Liver (tissue), 9 donors: Measurements from ENCODE around the gene AGBL4. TPM values are rescaled to one million over a fixed set of nuclear protein-coding genes. Genes with fewer than 3 reads are reported as not detected.

Source experiments
- DNase-seq: peaks from one replicate; pipeline ENCODE4 v3.0.0-alpha.2; 2017; ENCODE audit warnings: low spot score
- H3K27ac ChIP-seq, 2 donors: one replicate each; pipeline ENCODE4 v1.7.0; 2013; ENCODE audit warnings: inconsistent platforms in 2 of 2, low read length in 2 of 2, control low read depth in 1 of 2, low read depth in 1 of 2, mild to moderate bottlenecking in 1 of 2
- H3K27me3 ChIP-seq, 4 donors: one replicate each; pipeline versions ENCODE4 v1.6.1 to v1.7.0; 2013; ENCODE audit warnings: low read length in 3 of 4, inconsistent platforms in 1 of 4, mild to moderate bottlenecking in 1 of 4, moderate library complexity in 1 of 4; ENCODE audit not compliant: control insufficient read depth in 4 of 4, insufficient read depth in 4 of 4
- H3K36me3 ChIP-seq, 4 donors: one replicate each; pipeline versions ENCODE4 v1.6.1 to v1.7.0; 2013; ENCODE audit warnings: low read length in 3 of 4, mild to moderate bottlenecking in 3 of 4, low read depth in 1 of 4, moderate library complexity in 1 of 4; ENCODE audit not compliant: control insufficient read depth in 4 of 4, insufficient read depth in 3 of 4
- H3K4me1 ChIP-seq, 4 donors: one replicate each; pipeline versions ENCODE4 v1.6.1 to v1.7.0; 2013; ENCODE audit warnings: low read length in 3 of 4, mild to moderate bottlenecking in 3 of 4, moderate library complexity in 1 of 4; ENCODE audit not compliant: control insufficient read depth in 4 of 4, insufficient read depth in 4 of 4
- H3K4me3 ChIP-seq, 3 donors: one replicate each; pipeline versions ENCODE4 v1.6.1 to v1.7.0; 2013; ENCODE audit warnings: low read length in 3 of 3, control low read depth in 1 of 3, low read depth in 1 of 3, mild to moderate bottlenecking in 1 of 3
- H3K9ac ChIP-seq, 2 donors: one replicate each; pipeline ENCODE4 v1.7.0; 2013; ENCODE audit warnings: low read length in 2 of 2, mild to moderate bottlenecking in 2 of 2, moderate library complexity in 2 of 2, control low read depth in 1 of 2, low read depth in 1 of 2
- H3K9me3 ChIP-seq, 4 donors: one replicate each; pipeline versions ENCODE4 v1.6.1 to v1.7.0; 2013; ENCODE audit warnings: low read length in 3 of 4; ENCODE audit not compliant: control insufficient read depth in 4 of 4
- ATF3 ChIP-seq: IDR thresholded peaks from 2 replicates; pipeline ENCODE4 v1.6.1; 2016; ENCODE audit warnings: antibody characterized with exemption
- CTCF ChIP-seq: fragments of 150-350 bp; IDR thresholded peaks from 2 replicates; pipeline ENCODE4 v1.5.1; 2017; ENCODE audit warnings: improper control_type of control experiment, low read depth, low read length; ENCODE audit not compliant: missing input control
- EGR1 ChIP-seq, 2 donors: IDR thresholded peaks; 2 replicates each; pipeline ENCODE4 v1.6.1; 2016 to 2018; ENCODE audit warnings: antibody characterized with exemption in 2 of 2, low read depth in 2 of 2
- FOXA1 ChIP-seq: IDR thresholded peaks from 2 replicates; pipeline ENCODE4 v1.6.1; 2016; ENCODE audit warnings: antibody characterized with exemption
- FOXA2 ChIP-seq: IDR thresholded peaks from 2 replicates; pipeline ENCODE4 v1.6.1; 2016; ENCODE audit warnings: antibody characterized with exemption
- GABPA ChIP-seq, 2 donors: IDR thresholded peaks in 1 of 2; conservative IDR thresholded peaks in 1 of 2; 2 replicates each; pipeline ENCODE4 v1.6.1; 2016; ENCODE audit warnings: antibody characterized with exemption in 2 of 2, mild to moderate bottlenecking in 1 of 2, moderate library complexity in 1 of 2
- HNF4A ChIP-seq, 2 donors: conservative IDR thresholded peaks; 2 replicates each; pipeline ENCODE4 v1.6.1; 2016; ENCODE audit warnings: antibody characterized with exemption in 2 of 2, mild to moderate bottlenecking in 2 of 2
- HNF4G ChIP-seq: IDR thresholded peaks from 2 replicates; pipeline ENCODE4 v1.6.1; 2016; ENCODE audit warnings: antibody characterized with exemption
- JUND ChIP-seq, 2 donors: IDR thresholded peaks; 2 replicates each; pipeline ENCODE4 v1.6.1; 2016; ENCODE audit warnings: antibody characterized with exemption in 2 of 2
- MAX ChIP-seq: IDR thresholded peaks from 2 replicates; pipeline ENCODE4 v1.6.1; 2016; ENCODE audit warnings: antibody characterized with exemption
- NR2F2 ChIP-seq: IDR thresholded peaks from 2 replicates; pipeline ENCODE4 v1.6.1; 2016; ENCODE audit warnings: antibody characterized with exemption
- RAD21 ChIP-seq, 2 donors: IDR thresholded peaks; 2 replicates each; pipeline ENCODE4 v1.6.1; 2016; ENCODE audit warnings: antibody characterized with exemption in 2 of 2, mild to moderate bottlenecking in 2 of 2
- REST ChIP-seq: IDR thresholded peaks from 2 replicates; pipeline ENCODE4 v1.6.1; 2016; ENCODE audit warnings: antibody characterized with exemption, mild to moderate bottlenecking
- RXRA ChIP-seq, 2 donors: IDR thresholded peaks; 2 replicates each; pipeline ENCODE4 v1.6.1; 2017 to 2018; ENCODE audit warnings: antibody characterized with exemption in 2 of 2, mild to moderate bottlenecking in 1 of 2
- SP1 ChIP-seq: IDR thresholded peaks from 2 replicates; pipeline ENCODE4 v1.6.1; 2018; ENCODE audit warnings: antibody characterized with exemption, mild to moderate bottlenecking
- TAF1 ChIP-seq: conservative IDR thresholded peaks from 2 replicates; pipeline ENCODE4 v1.6.1; 2016; ENCODE audit warnings: antibody characterized with exemption, mild to moderate bottlenecking
- YY1 ChIP-seq: IDR thresholded peaks from 2 replicates; pipeline ENCODE4 v1.6.1; 2016; ENCODE audit warnings: antibody characterized with exemption, mild to moderate bottlenecking
- WGBS: extraction: QIAGEN DNeasy Blood & Tissue Kit; methylation state at CpG from one replicate; pipeline ENCODE4 v1.1.7; 2013; 5-methylcytosine and 5-hydroxymethylcytosine counted together
- polyA plus RNA-seq, 2 donors: library from polyadenylated mRNA; stranded (reverse) in 1 of 2; unstranded in 1 of 2; fragments of 200-250 nt in 1 of 2; fragments of >200 nt in 1 of 2; fragmentation: Nextera tagmentation in 1 of 2; extraction: Ambion mirVana in 1 of 2; gene quantifications; one replicate each; pipeline versions ENCODE4 v1.2.1 to v1.2.3, GENCODE V29; 2013 to 2015
- total RNA-seq, 2 donors: library from RNA; depleted of rRNA; stranded (reverse); fragments of >200 nt; gene quantifications; one replicate each; pipeline ENCODE4 v1.2.3, GENCODE V29; 2014
- TF ChIP-seq, protein P1 (sequence below): IDR thresholded peaks from 2 replicates; pipeline ENCODE4 v1.6.1; 2016; ENCODE audit warnings: antibody characterized with exemption
- donor health status: healthy.
- donor health status: healthy.
- donor health status: healthy.
- donor health status: healthy.
- donor health status: healthy.

Gene AGBL4
- total and polyA plus RNA-seq, 4 donors: 0.75 to 0.76 TPM; not detected in 2

GRCh38 chr1:48846441-48846840 lies 1177.3 kb downstream of the AGBL4 start:
- WGBS: 93% methylated on average over 1 of the region's 1 CpG
- DNase-seq: no peak
- Histone ChIP-seq H3K4me1 (no peaks in the 10 kb centered on the region), H3K27ac (no peak overlapping the region), H3K9ac (no peak overlapping the region), H3K36me3 (no peaks in the 10 kb centered on the region), H3K9me3 (no peaks in the 10 kb centered on the region), H3K27me3 (no peaks in the 10 kb centered on the region), H3K4me3 (no peak overlapping the region)
- TF ChIP-seq FOXA1: no peak
- TF ChIP-seq RAD21 (IDR thresholded peaks at IDR 0.05): no peak
- TF ChIP-seq TAF1: no peak
- TF ChIP-seq GABPA (IDR thresholded peaks at IDR 0.05 in 1 of 2, conservative IDR thresholded peaks at IDR 0.05 in 1 of 2): no peak
- TF ChIP-seq EGR1 (IDR thresholded peaks at IDR 0.05; ENCODE audit: low read depth in 2 of 2): no peak

GRCh38 chr1:48844187-48844586 lies 1179.6 kb downstream of the AGBL4 start:
- DNase-seq: no peak
- H3K27ac ChIP-seq: no peak overlapping the region
- H3K4me3 ChIP-seq: no peak overlapping the region
- H3K27me3 ChIP-seq: no peaks in the 10 kb centered on the region
- H3K9ac ChIP-seq: no peak overlapping the region
- H3K4me1 ChIP-seq: no peaks in the 10 kb centered on the region
- H3K36me3 ChIP-seq: no peaks in the 10 kb centered on the region
- no peak for TF ChIP-seq EGR1 (IDR thresholded peaks at IDR 0.05; ENCODE audit: low read depth in 2 of 2)
- TF ChIP-seq REST: no peak
- no peak for TF ChIP-seq CTCF
- TF ChIP-seq FOXA1: no peak
- no peak for TF ChIP-seq HNF4A (conservative IDR thresholded peaks at IDR 0.05)
- no peak for TF ChIP-seq GABPA (IDR thresholded peaks at IDR 0.05 in 1 of 2, conservative IDR thresholded peaks at IDR 0.05 in 1 of 2)
- no peak for TF ChIP-seq SP1
- TF ChIP-seq FOXA2: no peak
- no peak for TF ChIP-seq HNF4G
- TF ChIP-seq JUND (IDR thresholded peaks at IDR 0.05): no peak
- TF ChIP-seq NR2F2: no peak
- no peak for TF ChIP-seq RAD21 (IDR thresholded peaks at IDR 0.05)
- TF ChIP-seq MAX: no peak
- no peak for TF ChIP-seq RXRA (IDR thresholded peaks at IDR 0.05)
- no peak for TF ChIP-seq ATF3
- TF ChIP-seq YY1: no peak
- no peak for TF ChIP-seq TAF1
- TF ChIP-seq, protein P1, sequence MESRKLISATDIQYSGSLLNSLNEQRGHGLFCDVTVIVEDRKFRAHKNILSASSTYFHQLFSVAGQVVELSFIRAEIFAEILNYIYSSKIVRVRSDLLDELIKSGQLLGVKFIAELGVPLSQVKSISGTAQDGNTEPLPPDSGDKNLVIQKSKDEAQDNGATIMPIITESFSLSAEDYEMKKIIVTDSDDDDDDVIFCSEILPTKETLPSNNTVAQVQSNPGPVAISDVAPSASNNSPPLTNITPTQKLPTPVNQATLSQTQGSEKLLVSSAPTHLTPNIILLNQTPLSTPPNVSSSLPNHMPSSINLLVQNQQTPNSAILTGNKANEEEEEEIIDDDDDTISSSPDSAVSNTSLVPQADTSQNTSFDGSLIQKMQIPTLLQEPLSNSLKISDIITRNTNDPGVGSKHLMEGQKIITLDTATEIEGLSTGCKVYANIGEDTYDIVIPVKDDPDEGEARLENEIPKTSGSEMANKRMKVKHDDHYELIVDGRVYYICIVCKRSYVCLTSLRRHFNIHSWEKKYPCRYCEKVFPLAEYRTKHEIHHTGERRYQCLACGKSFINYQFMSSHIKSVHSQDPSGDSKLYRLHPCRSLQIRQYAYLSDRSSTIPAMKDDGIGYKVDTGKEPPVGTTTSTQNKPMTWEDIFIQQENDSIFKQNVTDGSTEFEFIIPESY: no peak
- H3K9me3 ChIP-seq: no peaks in the 10 kb centered on the region
- 80% methylated on average over 3 of the region's 3 CpGs for whole genome bisulfite sequencing
